PC-3 (cell line): ENCODE measurements around the gene CIB2.

ENCODE experiments used
- EZH2 ChIP-seq: fragments of 300-600 bp; sonication (generic); IDR thresholded peaks from one replicate; pipeline ENCODE4 v1.6.1; 2017; ENCODE audit warnings: antibody characterized with exemption, mild to moderate bottlenecking, low read length; ENCODE audit not compliant: unreplicated experiment
- TF ChIP-seq, protein P1 (sequence below): fragments of 300-600 bp; sonication (generic); conservative IDR thresholded peaks from 2 replicates; pipeline ENCODE4 v1.5.1; 2017; ENCODE audit warnings: antibody characterized with exemption, low read depth, mild to moderate bottlenecking, low read length

- TF ChIP-seq EZH2 = no peak
- TF ChIP-seq, protein P1, sequence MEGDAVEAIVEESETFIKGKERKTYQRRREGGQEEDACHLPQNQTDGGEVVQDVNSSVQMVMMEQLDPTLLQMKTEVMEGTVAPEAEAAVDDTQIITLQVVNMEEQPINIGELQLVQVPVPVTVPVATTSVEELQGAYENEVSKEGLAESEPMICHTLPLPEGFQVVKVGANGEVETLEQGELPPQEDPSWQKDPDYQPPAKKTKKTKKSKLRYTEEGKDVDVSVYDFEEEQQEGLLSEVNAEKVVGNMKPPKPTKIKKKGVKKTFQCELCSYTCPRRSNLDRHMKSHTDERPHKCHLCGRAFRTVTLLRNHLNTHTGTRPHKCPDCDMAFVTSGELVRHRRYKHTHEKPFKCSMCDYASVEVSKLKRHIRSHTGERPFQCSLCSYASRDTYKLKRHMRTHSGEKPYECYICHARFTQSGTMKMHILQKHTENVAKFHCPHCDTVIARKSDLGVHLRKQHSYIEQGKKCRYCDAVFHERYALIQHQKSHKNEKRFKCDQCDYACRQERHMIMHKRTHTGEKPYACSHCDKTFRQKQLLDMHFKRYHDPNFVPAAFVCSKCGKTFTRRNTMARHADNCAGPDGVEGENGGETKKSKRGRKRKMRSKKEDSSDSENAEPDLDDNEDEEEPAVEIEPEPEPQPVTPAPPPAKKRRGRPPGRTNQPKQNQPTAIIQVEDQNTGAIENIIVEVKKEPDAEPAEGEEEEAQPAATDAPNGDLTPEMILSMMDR = no peak
Measured at GRCh38 chr15:78097667-78098066, 33.6 kb downstream of the CIB2 start.
